Right lobe of liver (tissue), 6 donors: Measurements from ENCODE around the gene CSF1. TPM values are rescaled to one million over a fixed set of nuclear protein-coding genes. Genes with fewer than 3 reads are reported as not detected.

Source experiments
- ATAC-seq, 4 donors: fragments of 200-7000 bp; cut with Tn5 transposase; one replicate each; pipeline ENCODE4 v1.9.1; 2020; ENCODE audit warnings: mild to moderate bottlenecking in 4 of 4, moderate library complexity in 4 of 4
- DNase-seq, 3 donors: peaks; one replicate each; pipeline ENCODE4 v3.0.0-alpha.2; 2020
- H3K27ac ChIP-seq, 3 donors: fragments of 200-600 bp; one replicate each; pipeline ENCODE4 v1.8.0; 2022
- H3K27me3 ChIP-seq, 2 donors: fragments of 200-600 bp; one replicate each; pipeline ENCODE4 v1.8.0; 2022
- H3K36me3 ChIP-seq, 4 donors: fragments of 200-600 bp; sonication (generic) in 1 of 4; one replicate each; pipeline versions ENCODE4 v1.5.1 to v1.8.0; 2017 to 2022; ENCODE audit warnings: control low read depth in 1 of 4
- H3K4me1 ChIP-seq, 4 donors: fragments of 200-600 bp; sonication (generic) in 1 of 4; one replicate each; pipeline versions ENCODE4 v1.5.1 to v1.8.0; 2017 to 2022; ENCODE audit warnings: control low read depth in 1 of 4
- H3K4me3 ChIP-seq, 3 donors: fragments of 200-600 bp; one replicate each; pipeline ENCODE4 v1.8.0; 2022
- H3K9me3 ChIP-seq, 4 donors: fragments of 200-600 bp; sonication (generic) in 1 of 4; one replicate each; pipeline versions ENCODE4 v1.5.1 to v1.8.0; 2017 to 2022; ENCODE audit warnings: control low read depth in 1 of 4
- CTCF ChIP-seq, 4 donors: fragments of 200-600 bp in 3 of 4; fragments of 450-650 bp in 1 of 4; IDR thresholded peaks; one replicate each; pipeline versions ENCODE4 v1.5.1 to v1.8.0; 2016 to 2022; ENCODE audit warnings: antibody characterized with exemption in 4 of 4, mild to moderate bottlenecking in 2 of 4
- POLR2A ChIP-seq: fragments of 450-650 bp; IDR thresholded peaks from one replicate; pipeline ENCODE4 v1.6.1; 2017; ENCODE audit warnings: antibody characterized with exemption, mild to moderate bottlenecking
- WGBS: methylation state at CpG from one replicate; pipeline ENCODE4 v1.1.6; 2018; ENCODE audit warnings: low coverage, low lambda C conversion rate; ENCODE audit not compliant: insufficient coverage; ENCODE audit errors: missing lambda C conversion rate; 5-methylcytosine and 5-hydroxymethylcytosine counted together
- intact Hi-C, 2 donors: fragments of 100-400 bp; cut with DNase I; formaldehyde crosslinking; loops; one replicate each; pipeline versions ENCODE4 v1.11.2 to v1.14.1; 2022
- total RNA-seq, 6 experiments: library from RNA; depleted of rRNA in 2 of 6; stranded (reverse); fragments of >200 nt in 2 of 6; fragmentation: NEBNext Ultra II Directional in 3 of 6; extraction: Animal tissue kit (Norgen Biotek cat#: 25700) in 3 of 6; gene quantifications; one replicate each; pipeline versions ENCODE4 v1.1.0 to v1.2.4, GENCODE V29; 2016 to 2023
- donor health status: DM: no; HTN: yes; CAD: no.
- donor health status: DM: no; HTN: no; CAD: no.
- donor health status: DM: no; HTN: no; CAD: no.
- donor health status: DM: no; HTN: yes; CAD: no.
- donor health status: DM: no; HTN: yes; CAD: no.

The CSF1 gene
- total RNA-seq, 6 experiments from 2014 or later, result 4.8 to 44.1 (median 22.0) TPM

- TF ChIP-seq CTCF (IDR thresholded peaks at IDR 0.05), result no peak
- TF ChIP-seq POLR2A, result no peak
- H3K36me3 ChIP-seq, result no peaks in the 10 kb centered on the region
Measured at GRCh38 chr1:109975718-109976117, 65.1 kb downstream of the CSF1 start.

GRCh38 chr1:109976762-109977161 is 66.1 kb downstream of the CSF1 start:
- peaks cover 0 to 21% (median 5%) of the 10 kb centered on the region in 4 donors for H3K4me1 ChIP-seq
- H3K36me3 ChIP-seq, result no peaks in the 10 kb centered on the region
- H3K4me3 ChIP-seq, result no peak overlapping the region
- H3K9me3 ChIP-seq, result no peaks in the 10 kb centered on the region
- no peak overlapping the region for H3K27ac ChIP-seq
- H3K27me3 ChIP-seq, result no peaks in the 10 kb centered on the region
- WGBS, result 100% methylated on average over 3 of the region's 4 CpGs
- ATAC-seq (no peak), DNase-seq (no peak)
- TF ChIP-seq CTCF (IDR thresholded peaks at IDR 0.05) (no peak), POLR2A (no peak)
- intact Hi-C loops, result loop anchor here in 1 of 2 donors (10.0 kb wide), 1 partner anchor 62 kb away; the partner anchor contains the start of gene CSF1

More at GRCh38 chr1:109975718-109976117, 65.1 kb downstream of the CSF1 start:
- DNase-seq (no peak), ATAC-seq (peak in 3 of 4 donors; percentile 22 to 47 (median 36))
- 26% methylated on average over 2 of the region's 3 CpGs for WGBS
- Histone ChIP-seq H3K9me3 (no peaks in the 10 kb centered on the region), H3K4me1 (peaks cover 0 to 19% (median 4%) of the 10 kb centered on the region in 4 donors), H3K4me3 (no peak overlapping the region), H3K27ac (no peak overlapping the region), H3K27me3 (no peaks in the 10 kb centered on the region)
- intact Hi-C loops, result loop anchor here in 1 of 2 donors (10.0 kb wide), 1 partner anchor 61 kb away; the partner anchor contains the start of gene CSF1

GRCh38 chr1:109977225-109977624 is 66.6 kb downstream of the CSF1 start:
- H3K4me1 ChIP-seq, result peaks cover 0 to 21% (median 5%) of the 10 kb centered on the region in 4 donors
- no peaks in the 10 kb centered on the region for H3K36me3 ChIP-seq
- WGBS, result 90% methylated on average over 7 of the region's 8 CpGs
- H3K4me3 ChIP-seq, result no peak overlapping the region
- ATAC-seq (no peak), DNase-seq (no peak)
- H3K27me3 ChIP-seq, result no peaks in the 10 kb centered on the region
- H3K27ac ChIP-seq, result no peak overlapping the region
- H3K9me3 ChIP-seq, result no peaks in the 10 kb centered on the region
- TF ChIP-seq CTCF (IDR thresholded peaks at IDR 0.05) (no peak), POLR2A (no peak)
- intact Hi-C loops, result loop anchor here in 1 of 2 donors (10.0 kb wide), 1 partner anchor 62 kb away; the partner anchor contains the start of gene CSF1

- intact Hi-C loops, result loop anchor here in 1 of 2 donors (10.0 kb wide), 1 partner anchor 63 kb away; the partner anchor contains the start of gene CSF1
- no peak overlapping the region for H3K27ac ChIP-seq
- WGBS, result 100% methylated on average over 2 of the region's 12 CpGs
- no peaks in the 10 kb centered on the region for H3K27me3 ChIP-seq
- H3K4me1 ChIP-seq, result peaks cover 0 to 22% (median 5%) of the 10 kb centered on the region in 4 donors
- H3K36me3 ChIP-seq, result no peaks in the 10 kb centered on the region
- DNase-seq (no peak), ATAC-seq (no peak)
- no peak overlapping the region for H3K4me3 ChIP-seq
- no peaks in the 10 kb centered on the region for H3K9me3 ChIP-seq
- TF ChIP-seq POLR2A, result no peak
- TF ChIP-seq CTCF (IDR thresholded peaks at IDR 0.05), result no peak
Measured at GRCh38 chr1:109977657-109978378, 67.2 kb downstream of the CSF1 start.
